AG09309 (cell line): ENCODE data around the gene RPL3.
A peak's percentile ranks its signal among the peaks of the same experiment; 100 is the strongest.

Source experiments
- DNase-seq: peaks from one replicate; pipeline ENCODE4 v3.0.0-alpha.2; 2010; ENCODE audit warnings: low read depth
- H3K4me3 ChIP-seq: 2 replicates; pipeline ENCODE4 v1.5.1; 2011; ENCODE audit warnings: mild to moderate bottlenecking, low read depth, low read length, moderate library complexity; ENCODE audit not compliant: control insufficient read depth
- TF ChIP-seq, protein P1 (sequence below): IDR thresholded peaks from 2 replicates; pipeline ENCODE4 v1.5.1; 2011; ENCODE audit warnings: mild to moderate bottlenecking, low read depth, low read length, inconsistent platforms; ENCODE audit not compliant: insufficient read depth, control insufficient read depth; ENCODE audit errors: missing control alignments

The RPL3 gene

GRCh38 chr22:39351689-39352214 is 32.3 kb upstream of the RPL3 start:
- DNase-seq = no peak
- no peak overlapping the region for H3K4me3 ChIP-seq
- TF ChIP-seq, protein P1, sequence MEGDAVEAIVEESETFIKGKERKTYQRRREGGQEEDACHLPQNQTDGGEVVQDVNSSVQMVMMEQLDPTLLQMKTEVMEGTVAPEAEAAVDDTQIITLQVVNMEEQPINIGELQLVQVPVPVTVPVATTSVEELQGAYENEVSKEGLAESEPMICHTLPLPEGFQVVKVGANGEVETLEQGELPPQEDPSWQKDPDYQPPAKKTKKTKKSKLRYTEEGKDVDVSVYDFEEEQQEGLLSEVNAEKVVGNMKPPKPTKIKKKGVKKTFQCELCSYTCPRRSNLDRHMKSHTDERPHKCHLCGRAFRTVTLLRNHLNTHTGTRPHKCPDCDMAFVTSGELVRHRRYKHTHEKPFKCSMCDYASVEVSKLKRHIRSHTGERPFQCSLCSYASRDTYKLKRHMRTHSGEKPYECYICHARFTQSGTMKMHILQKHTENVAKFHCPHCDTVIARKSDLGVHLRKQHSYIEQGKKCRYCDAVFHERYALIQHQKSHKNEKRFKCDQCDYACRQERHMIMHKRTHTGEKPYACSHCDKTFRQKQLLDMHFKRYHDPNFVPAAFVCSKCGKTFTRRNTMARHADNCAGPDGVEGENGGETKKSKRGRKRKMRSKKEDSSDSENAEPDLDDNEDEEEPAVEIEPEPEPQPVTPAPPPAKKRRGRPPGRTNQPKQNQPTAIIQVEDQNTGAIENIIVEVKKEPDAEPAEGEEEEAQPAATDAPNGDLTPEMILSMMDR = no peak

- no peak for DNase-seq
- H3K4me3 ChIP-seq = peak overlapping the region; percentile 55
- TF ChIP-seq, protein P1 = no peak
Observed at GRCh38 chr22:39350757-39351688, 31.6 kb upstream of the RPL3 start.

- TF ChIP-seq, protein P1 = no peak
- DNase-seq = no peak
- H3K4me3 ChIP-seq = peak within 1 kb of the TSS; percentile 59
Observed at GRCh38 chr22:39349967-39350726, 30.7 kb upstream of the RPL3 start, which contains the start of gene SYNGR1. Gene SYNGR1, plus strand, starts transcription at chr22:39349991. Its CDS starts 20 bp downstream, at chr22:39350011.

DNA sequence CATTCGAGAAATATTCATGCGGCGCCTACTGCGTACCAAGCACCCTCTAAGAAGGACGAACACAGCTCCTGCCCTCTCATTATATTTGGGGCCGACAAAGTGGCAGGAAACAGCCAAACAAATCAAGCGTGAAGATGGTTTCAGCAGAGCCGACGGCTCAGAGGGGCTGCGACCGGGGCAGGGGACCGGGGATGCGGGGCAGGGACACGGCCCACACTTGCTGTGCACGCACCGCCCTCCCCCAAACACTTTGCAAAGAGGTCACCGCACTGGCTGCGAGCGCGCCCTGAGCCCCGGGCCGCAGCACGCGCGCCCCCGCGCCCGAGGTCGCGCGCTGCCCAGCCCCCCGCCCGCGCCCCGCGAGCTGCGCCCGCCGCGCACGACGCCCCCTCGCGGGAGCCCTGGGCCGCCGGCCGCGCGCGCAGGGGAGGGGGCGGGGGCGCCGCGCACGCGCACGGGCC is 30.1 kb upstream of the RPL3 start:
- DNase-seq = no peak

DNA sequence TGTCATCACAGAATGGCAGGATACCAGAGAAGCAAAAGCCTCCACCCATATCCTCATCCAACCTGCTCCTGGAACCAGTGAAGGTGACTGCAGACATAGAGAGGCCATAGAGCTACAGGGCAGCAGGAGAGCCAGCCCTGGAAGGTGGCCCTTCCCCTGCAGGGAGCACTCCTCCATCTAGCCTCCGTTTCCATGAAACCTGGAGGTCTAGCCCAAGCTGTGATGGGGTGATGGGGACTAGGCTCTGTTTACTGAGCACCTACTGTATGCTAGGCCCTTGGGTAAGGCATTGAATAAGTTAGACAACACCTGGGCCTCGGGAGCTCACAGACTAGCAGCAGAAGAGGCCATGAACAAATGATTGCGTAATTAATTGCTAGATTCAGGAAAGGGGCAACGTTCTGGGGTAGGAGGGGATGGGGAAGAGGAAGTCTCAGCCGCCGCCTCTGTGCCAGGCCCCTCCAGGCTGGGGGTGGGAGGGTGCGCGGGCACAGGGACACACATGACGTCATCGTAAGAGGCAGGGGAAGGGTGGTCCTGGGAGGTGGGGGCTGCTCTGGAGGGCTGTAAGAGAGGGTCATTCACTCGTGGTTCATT is 29.6 kb upstream of the RPL3 start:
- no peak for DNase-seq
- TF ChIP-seq, protein P1 = no peak
- peak overlapping the region; percentile 59 for H3K4me3 ChIP-seq

More for the DNA sequence above, 30.1 kb upstream of the RPL3 start:
- H3K4me3 ChIP-seq = peak overlapping the region; percentile 59
- TF ChIP-seq, protein P1 = no peak

DNA sequence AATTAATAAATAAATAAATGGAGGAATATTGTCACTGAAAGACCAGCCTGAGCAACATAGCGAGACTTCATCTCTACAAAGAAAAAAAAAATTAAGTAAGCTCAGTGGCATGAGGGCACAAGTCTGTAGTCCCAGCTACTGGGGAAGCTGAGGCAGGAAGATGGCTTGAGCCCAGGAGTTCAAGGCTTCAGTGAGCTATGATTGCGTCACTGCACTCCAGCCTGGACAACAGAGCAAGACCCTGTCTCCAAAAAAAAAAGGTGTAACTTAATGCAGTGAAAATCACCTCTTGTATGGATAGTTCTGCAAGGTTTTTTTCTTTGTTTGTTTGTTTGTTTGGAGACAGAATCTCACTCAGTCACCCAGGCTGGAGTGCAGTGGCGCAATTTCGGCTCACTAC is 25.8 kb upstream of the RPL3 start:
- no peak overlapping the region for H3K4me3 ChIP-seq
- DNase-seq = no peak
- TF ChIP-seq, protein P1 = no peak
